Neuronal stem cell (in vitro differentiated cells): ENCODE measurements around the gene PAPSS2.

ENCODE experiments used
- DNase-seq: peaks from one replicate; pipeline ENCODE4 v3.0.0-alpha.2; 2013; ENCODE audit warnings: low spot score
- H2AFZ ChIP-seq: one replicate; pipeline ENCODE4 v1.6.1; 2013; ENCODE audit warnings: mild to moderate bottlenecking, low read length, inconsistent platforms
- H2AK5ac ChIP-seq: 2 replicates; pipeline ENCODE4 v1.6.1; 2013; ENCODE audit warnings: low read depth, mild to moderate bottlenecking, inconsistent platforms, low read length, moderate library complexity, mixed read lengths
- H2BK120ac ChIP-seq: 2 replicates; pipeline ENCODE4 v1.6.1; 2013; ENCODE audit warnings: low read depth, mild to moderate bottlenecking, inconsistent platforms, low read length, moderate library complexity, mixed read lengths
- H2BK12ac ChIP-seq: one replicate; pipeline ENCODE4 v1.6.1; 2013; ENCODE audit warnings: low read length, inconsistent platforms
- H2BK15ac ChIP-seq: 2 replicates; pipeline ENCODE4 v1.6.1; 2013; ENCODE audit warnings: mild to moderate bottlenecking, low read length, inconsistent platforms, mixed read lengths
- H2BK5ac ChIP-seq: one replicate; pipeline ENCODE4 v1.6.1; 2013; ENCODE audit warnings: inconsistent platforms, mild to moderate bottlenecking, low read length, moderate library complexity
- H3K14ac ChIP-seq: one replicate; pipeline ENCODE4 v1.6.1; 2013; ENCODE audit warnings: low read length, inconsistent platforms
- H3K18ac ChIP-seq: 2 replicates; pipeline ENCODE4 v1.6.1; 2013; ENCODE audit warnings: low read length, inconsistent platforms
- H3K23ac ChIP-seq: 2 replicates; pipeline ENCODE4 v1.6.1; 2013; ENCODE audit warnings: low read depth, mild to moderate bottlenecking, mixed read lengths, low read length, inconsistent platforms; ENCODE audit not compliant: poor library complexity
- H3K27ac ChIP-seq: replicated peaks from 3 replicates; pipeline ENCODE4 v1.5.1; 2013; ENCODE audit warnings: low read length, inconsistent platforms
- H3K27me3 ChIP-seq, 3 experiments: 2 replicates each; pipeline ENCODE4 v1.6.1; 2013; ENCODE audit warnings: low read length in 3 of 3, mild to moderate bottlenecking in 2 of 3, inconsistent platforms in 1 of 3, low read depth in 1 of 3, mixed read lengths in 1 of 3, moderate library complexity in 1 of 3; ENCODE audit not compliant: control insufficient read depth in 3 of 3, insufficient read depth in 3 of 3
- H3K36me3 ChIP-seq, 2 donors: replicated peaks in 1 of 2; 2 replicates each; pipeline ENCODE4 v1.6.1; 2013; ENCODE audit warnings: low read length in 2 of 2; ENCODE audit not compliant: control insufficient read depth in 2 of 2, insufficient read depth in 2 of 2
- H3K4ac ChIP-seq: 2 replicates; pipeline ENCODE4 v1.6.1; 2013; ENCODE audit warnings: inconsistent platforms, mild to moderate bottlenecking, low read length, moderate library complexity
- H3K4me1 ChIP-seq, 2 donors: 1 replicate in 1 of 2; 2 replicates in 1 of 2; pipeline ENCODE4 v1.6.1; 2013; ENCODE audit warnings: low read length in 2 of 2, low read depth in 1 of 2; ENCODE audit not compliant: control insufficient read depth in 2 of 2, insufficient read depth in 1 of 2
- H3K4me2 ChIP-seq: one replicate; pipeline ENCODE4 v1.6.1; 2013; ENCODE audit warnings: mild to moderate bottlenecking, low read length, inconsistent platforms; ENCODE audit not compliant: insufficient read depth, poor library complexity, severe bottlenecking
- H3K4me3 ChIP-seq, 2 donors: 2 replicates each; pipeline ENCODE4 v1.5.1; 2013; ENCODE audit warnings: low read length in 2 of 2, mild to moderate bottlenecking in 2 of 2, inconsistent platforms in 1 of 2, moderate library complexity in 1 of 2
- H3K79me1 ChIP-seq: one replicate; pipeline ENCODE4 v1.6.1; 2013; ENCODE audit warnings: low read depth, mild to moderate bottlenecking, inconsistent platforms, low read length, moderate library complexity
- H3K9ac ChIP-seq: one replicate; pipeline ENCODE4 v1.6.1; 2013; ENCODE audit warnings: mild to moderate bottlenecking, low read depth, low read length, inconsistent platforms; ENCODE audit not compliant: poor library complexity
- H3K9me3 ChIP-seq, 2 donors: replicated peaks in 1 of 2; 2 replicates each; pipeline versions ENCODE3 to v1.6.1; 2013; ENCODE audit warnings: low read length in 2 of 2, mild to moderate bottlenecking in 2 of 2, inconsistent platforms in 1 of 2, low read depth in 1 of 2, mixed read lengths in 1 of 2, moderate library complexity in 1 of 2; ENCODE audit not compliant: control insufficient read depth in 2 of 2, insufficient read depth in 1 of 2
- H4K8ac ChIP-seq: one replicate; pipeline ENCODE4 v1.6.1; 2013; ENCODE audit warnings: low read depth, mild to moderate bottlenecking, inconsistent platforms, low read length, moderate library complexity
- H4K91ac ChIP-seq: one replicate; pipeline ENCODE4 v1.6.1; 2013; ENCODE audit warnings: low read length, low read depth, mild to moderate bottlenecking, inconsistent platforms; ENCODE audit not compliant: poor library complexity
- WGBS, 2 donors: extraction: QIAGEN DNeasy Blood & Tissue Kit; methylation state at CpG; one replicate each; pipeline ENCODE4 v1.1.7; 2013; ENCODE audit warnings: missing lambda C conversion rate in 2 of 2, mixed read lengths in 1 of 2; ENCODE audit not compliant: insufficient read length in 2 of 2, insufficient replicate concordance in 1 of 2; ENCODE audit errors: extremely low coverage in 2 of 2; 5-methylcytosine and 5-hydroxymethylcytosine counted together

PAPSS2 gene

GRCh38 chr10:87721781-87722180 lies 62.1 kb downstream of the PAPSS2 start:
- H2BK15ac ChIP-seq: no peak overlapping the region
- H3K18ac ChIP-seq: no peak overlapping the region
- H3K79me1 ChIP-seq: no peaks in the 10 kb centered on the region
- H2BK120ac ChIP-seq: no peak overlapping the region
- no peak overlapping the region for H3K27ac ChIP-seq
- H3K4me3 ChIP-seq: no peak overlapping the region
- no peak overlapping the region for H2BK12ac ChIP-seq
- no peaks in the 10 kb centered on the region for H3K27me3 ChIP-seq
- H3K4me1 ChIP-seq: no peaks in the 10 kb centered on the region
- H2AK5ac ChIP-seq: no peak overlapping the region
- H3K36me3 ChIP-seq: no peaks in the 10 kb centered on the region
- WGBS, 2 donors: 100% methylated on average over 1 of the region's 2 CpGs; no CpG with 5 or more reads in 1 of the 2 donors
- no peak overlapping the region for H2AFZ ChIP-seq
- no peak overlapping the region for H3K14ac ChIP-seq
- H4K91ac ChIP-seq: no peak overlapping the region
- no peak overlapping the region for H3K23ac ChIP-seq
- no peak overlapping the region for H3K4ac ChIP-seq
- H3K9me3 ChIP-seq: no peaks in the 10 kb centered on the region
- no peak overlapping the region for H2BK5ac ChIP-seq
- no peak overlapping the region for H3K9ac ChIP-seq
- no peak for DNase-seq
- H3K4me2 ChIP-seq: no peak overlapping the region
- H4K8ac ChIP-seq: no peak overlapping the region

GRCh38 chr10:87722716-87723115 lies 63.0 kb downstream of the PAPSS2 start:
- no peak overlapping the region for H2AFZ ChIP-seq
- no peak overlapping the region for H3K18ac ChIP-seq
- H3K9me3 ChIP-seq: no peaks in the 10 kb centered on the region
- no peaks in the 10 kb centered on the region for H3K79me1 ChIP-seq
- H3K14ac ChIP-seq: no peak overlapping the region
- H3K9ac ChIP-seq: no peak overlapping the region
- no peak overlapping the region for H2BK120ac ChIP-seq
- WGBS, 2 donors: no CpG with 5 or more reads among the region's 4 CpGs
- H3K4me3 ChIP-seq: no peak overlapping the region
- H3K27me3 ChIP-seq: no peaks in the 10 kb centered on the region
- H3K36me3 ChIP-seq: no peaks in the 10 kb centered on the region
- no peak overlapping the region for H3K27ac ChIP-seq
- H2AK5ac ChIP-seq: no peak overlapping the region
- H3K4me2 ChIP-seq: no peak overlapping the region
- H3K4me1 ChIP-seq: no peaks in the 10 kb centered on the region
- H2BK15ac ChIP-seq: no peak overlapping the region
- DNase-seq: no peak
- H2BK5ac ChIP-seq: no peak overlapping the region
- no peak overlapping the region for H4K91ac ChIP-seq
- no peak overlapping the region for H3K4ac ChIP-seq
- no peak overlapping the region for H4K8ac ChIP-seq
- H3K23ac ChIP-seq: no peak overlapping the region
- no peak overlapping the region for H2BK12ac ChIP-seq

- no peak for DNase-seq
- H3K36me3 ChIP-seq: no peaks in the 10 kb centered on the region
- no peaks in the 10 kb centered on the region for H3K79me1 ChIP-seq
- H3K9ac ChIP-seq: no peak overlapping the region
- no peak overlapping the region for H2BK15ac ChIP-seq
- H2BK5ac ChIP-seq: no peak overlapping the region
- H3K14ac ChIP-seq: no peak overlapping the region
- no peak overlapping the region for H3K27ac ChIP-seq
- H3K4ac ChIP-seq: no peak overlapping the region
- no CpG with 5 or more reads among the region's 6 CpGs for WGBS, 2 donors
- no peak overlapping the region for H2BK120ac ChIP-seq
- no peak overlapping the region for H2AK5ac ChIP-seq
- H3K4me2 ChIP-seq: no peak overlapping the region
- H3K23ac ChIP-seq: no peak overlapping the region
- no peak overlapping the region for H2AFZ ChIP-seq
- H3K4me3 ChIP-seq: no peak overlapping the region
- H4K91ac ChIP-seq: no peak overlapping the region
- no peaks in the 10 kb centered on the region for H3K27me3 ChIP-seq
- no peaks in the 10 kb centered on the region for H3K9me3 ChIP-seq
- H3K4me1 ChIP-seq: no peaks in the 10 kb centered on the region
- H2BK12ac ChIP-seq: no peak overlapping the region
- no peak overlapping the region for H3K18ac ChIP-seq
- H4K8ac ChIP-seq: no peak overlapping the region
Measured at GRCh38 chr10:87723500-87723899, 63.8 kb downstream of the PAPSS2 start.

GRCh38 chr10:87724789-87725188 lies 65.1 kb downstream of the PAPSS2 start:
- H2AFZ ChIP-seq: no peak overlapping the region
- WGBS, 2 donors: no CpG with 5 or more reads among the region's 5 CpGs

More at GRCh38 chr10:87724789-87725188, 65.1 kb downstream of the PAPSS2 start:
- H3K9ac ChIP-seq: no peak overlapping the region
- no peaks in the 10 kb centered on the region for H3K4me1 ChIP-seq
- no peak overlapping the region for H4K8ac ChIP-seq
- H2BK15ac ChIP-seq: no peak overlapping the region
- H3K9me3 ChIP-seq: no peaks in the 10 kb centered on the region
- no peak overlapping the region for H2BK5ac ChIP-seq
- H2BK12ac ChIP-seq: no peak overlapping the region
- no peak overlapping the region for H2AK5ac ChIP-seq
- H3K4me3 ChIP-seq: no peak overlapping the region
- H2BK120ac ChIP-seq: no peak overlapping the region
- no peak overlapping the region for H3K14ac ChIP-seq
- no peak overlapping the region for H3K27ac ChIP-seq
- no peak overlapping the region for H3K23ac ChIP-seq
- no peak overlapping the region for H4K91ac ChIP-seq
- H3K79me1 ChIP-seq: no peaks in the 10 kb centered on the region
- no peaks in the 10 kb centered on the region for H3K36me3 ChIP-seq
- no peaks in the 10 kb centered on the region for H3K27me3 ChIP-seq
- H3K4me2 ChIP-seq: no peak overlapping the region
- no peak overlapping the region for H3K4ac ChIP-seq
- DNase-seq: no peak
- no peak overlapping the region for H3K18ac ChIP-seq
